GM18951 (cell line): ENCODE data around the gene PF4V1.
"Not testable (repeated sequence)": the region's sequence is repeated elsewhere in the genome, so short reads cannot be mapped to it uniquely, and the experiment has no call there.

Experiments used
- POLR2A ChIP-seq: IDR thresholded peaks from 4 replicates; pipeline ENCODE4 v1.6.1; 2011; ENCODE audit warnings: mild to moderate bottlenecking; ENCODE audit not compliant: insufficient read length, insufficient read depth; ENCODE audit errors: extremely low read depth
- in situ Hi-C: fragments of 300-500 bp; cut with MboI; formaldehyde crosslinking; loops from one replicate; pipeline ENCODE4 v1.12.0; 2022; ENCODE audit warnings: low sequenced_read_pairs, mixed read lengths, inconsistent platforms; ENCODE audit not compliant: unreplicated experiment

The PF4V1 gene

DNA sequence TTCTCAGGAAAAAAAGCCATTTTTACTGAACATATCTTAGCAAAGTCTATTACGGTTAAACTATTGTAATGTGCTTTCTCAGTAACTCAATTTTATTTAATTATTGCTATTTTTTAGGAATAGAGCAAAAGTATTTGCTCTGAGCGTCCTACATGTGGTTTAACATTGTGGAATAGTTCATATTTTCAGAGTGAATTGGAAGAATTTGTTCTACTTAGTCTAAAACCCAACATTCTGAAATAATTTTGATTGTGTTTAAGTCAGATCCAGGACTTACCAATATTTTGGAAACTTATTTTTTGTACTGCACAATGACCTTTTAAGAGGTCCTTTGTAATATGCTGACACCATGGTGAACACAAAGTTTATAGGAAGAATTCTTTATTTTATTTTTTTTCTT lies 43.3 kb downstream of the PF4V1 start:
- TF ChIP-seq POLR2A, result no peak
- in situ Hi-C loops, result no loop called here

GRCh38 chr4:73897380-73898136 lies 44.5 kb downstream of the PF4V1 start:
- in situ Hi-C loops, result no loop called here
- TF ChIP-seq POLR2A, result no peak

GRCh38 chr4:73899338-73899737 lies 46.2 kb downstream of the PF4V1 start:
- in situ Hi-C loops, result not testable (repeated sequence)

GRCh38 chr4:73901031-73901430 lies 47.9 kb downstream of the PF4V1 start:
- in situ Hi-C loops, result no loop called here
- no peak for TF ChIP-seq POLR2A

- in situ Hi-C loops, result no loop called here
- TF ChIP-seq POLR2A, result no peak
Measured at GRCh38 chr4:73902038-73902637, 49.0 kb downstream of the PF4V1 start.

DNA sequence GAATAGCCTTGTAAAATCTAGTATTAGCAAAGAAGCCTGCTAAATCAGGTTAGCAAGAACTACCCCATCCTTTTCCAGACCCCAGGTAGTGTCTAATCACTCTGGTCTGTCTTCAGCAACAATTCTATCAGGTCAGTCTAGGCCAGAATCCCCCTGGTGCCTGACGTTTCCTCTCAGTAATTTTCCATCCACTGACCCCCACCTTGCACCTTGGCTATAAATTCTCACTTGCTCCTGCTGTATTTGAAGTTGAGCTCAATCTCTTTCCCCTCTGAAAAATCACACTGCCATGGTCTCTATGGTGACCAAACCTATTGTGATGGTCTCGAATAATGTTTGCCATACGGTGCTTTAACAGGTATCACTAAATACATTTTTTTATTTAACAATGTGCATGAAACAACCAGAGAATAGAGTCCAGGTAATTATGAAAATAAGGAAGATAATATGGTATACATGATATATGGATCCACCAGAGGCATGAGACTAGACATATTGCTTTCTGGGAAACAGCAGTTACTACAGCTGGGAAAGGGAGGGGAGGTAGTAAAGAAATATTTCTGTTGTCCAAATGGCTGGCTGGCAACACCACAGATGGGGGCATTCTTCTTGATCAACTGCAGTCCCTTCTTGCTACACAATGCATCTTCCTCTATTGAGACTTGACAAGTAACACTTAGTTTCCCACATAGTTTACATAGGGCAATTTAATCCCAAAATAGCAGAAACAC lies 49.9 kb downstream of the PF4V1 start:
- in situ Hi-C loops, result no loop called here

More for the DNA sequence above, 49.9 kb downstream of the PF4V1 start:
- no peak for TF ChIP-seq POLR2A
